Stimulated activated CD8-positive, alpha-beta memory T cell treated with anti-CD3 and anti-CD28 coated beads, Interleukin-12 subunit alpha, Interleukin-12 subunit beta, amount 100 ng/mL, for 24 hours (primary cell): Measurements from ENCODE around the gene COL1A1.

Experiments
- DNase-seq: peaks from one replicate; pipeline ENCODE4 v3.0.0-alpha.2; 2020; ENCODE audit errors: extremely low read depth

The COL1A1 gene

DNA sequence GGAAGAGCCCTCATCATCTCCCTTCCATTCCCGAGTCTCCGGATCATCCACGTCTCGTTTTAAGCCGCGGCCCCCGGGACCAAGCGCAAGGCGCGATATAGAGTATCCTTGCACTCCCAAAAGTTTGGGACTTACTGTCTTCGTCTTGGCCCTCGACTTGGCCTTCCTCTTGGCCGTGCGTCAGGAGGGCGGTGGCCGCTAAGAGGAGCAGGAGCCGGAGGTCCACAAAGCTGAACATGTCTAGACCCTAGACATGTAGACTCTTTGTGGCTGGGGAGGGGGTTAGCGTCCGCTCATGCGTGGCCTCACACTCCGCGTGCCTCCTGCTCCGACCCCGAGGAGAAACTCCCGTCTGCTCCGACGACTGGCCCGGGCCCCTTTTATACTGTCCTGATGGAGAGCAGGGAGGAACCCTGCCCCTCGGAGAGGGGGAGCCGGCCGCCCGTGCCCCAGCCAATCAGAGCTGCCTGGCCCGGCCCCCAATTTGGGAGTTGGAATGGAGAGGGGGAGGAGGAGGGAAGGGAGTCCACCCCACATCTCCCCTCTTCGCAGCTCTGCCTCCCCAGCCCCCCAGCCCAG, at the start of gene COL1A1:
Gene COL1A1, minus strand, starts transcription at position 356 of the 579 bp plus-strand sequence. Its CDS starts 118 bp downstream, at position 238.
- DNase-seq, result no peak

DNA sequence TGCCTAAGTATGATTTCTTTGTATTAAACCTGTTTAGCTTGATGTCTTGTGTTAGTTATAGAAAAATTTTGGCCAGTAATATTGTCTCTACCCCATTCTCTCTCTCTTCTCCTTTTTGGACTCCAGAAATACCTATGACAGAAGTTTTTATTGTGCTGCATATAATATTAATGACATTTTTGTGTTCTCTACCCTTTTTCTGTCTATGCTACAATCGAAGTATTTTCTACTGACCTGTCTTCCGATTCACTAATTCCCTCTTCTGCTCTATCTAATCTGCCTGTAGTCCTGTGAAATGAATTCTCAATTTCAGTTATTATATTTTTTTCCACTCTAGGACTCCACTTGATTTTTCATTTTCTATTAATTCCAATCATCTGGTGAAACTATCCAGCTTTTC, 46.8 kb upstream of the COL1A1 start:
- DNase-seq, result no peak

DNA sequence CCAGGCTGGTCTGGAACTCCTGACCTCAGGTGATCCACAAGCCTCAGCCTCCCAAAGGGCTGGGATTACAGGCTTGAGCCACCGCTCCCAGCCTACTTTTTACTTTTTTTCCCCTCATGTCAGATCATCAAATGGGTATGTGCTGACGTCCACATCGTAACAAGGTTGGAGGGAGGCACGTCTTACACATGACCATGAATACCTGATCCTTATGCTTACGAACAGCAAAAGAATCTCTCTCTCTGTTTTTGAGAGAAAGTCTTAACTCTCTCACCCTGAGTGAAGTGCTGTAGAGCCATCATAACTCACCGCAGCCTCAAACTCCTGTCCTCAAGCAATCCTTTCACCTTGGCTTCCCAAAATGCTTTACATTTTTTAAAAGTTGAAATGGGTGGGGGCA, 43.3 kb upstream of the COL1A1 start:
- no peak for DNase-seq

DNA sequence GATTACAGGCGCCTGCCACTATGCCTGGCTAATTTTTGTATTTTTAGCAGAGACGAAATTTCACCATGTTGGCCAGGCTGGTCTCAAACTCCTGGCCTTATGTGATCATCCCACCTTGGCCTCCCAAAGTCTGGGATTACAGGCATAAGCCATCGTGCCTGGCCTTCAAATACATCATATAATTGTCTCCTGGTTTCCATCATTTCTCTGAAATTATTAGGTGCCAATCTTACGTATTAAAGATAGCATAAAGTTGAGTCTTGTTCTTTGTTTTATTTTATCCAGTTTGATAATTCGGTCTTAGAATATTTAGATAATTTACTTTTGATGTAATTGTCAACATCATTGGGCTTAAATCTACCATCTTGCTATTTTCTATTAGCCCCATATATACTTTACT, 40.0 kb upstream of the COL1A1 start:
- DNase-seq, result no peak

DNA sequence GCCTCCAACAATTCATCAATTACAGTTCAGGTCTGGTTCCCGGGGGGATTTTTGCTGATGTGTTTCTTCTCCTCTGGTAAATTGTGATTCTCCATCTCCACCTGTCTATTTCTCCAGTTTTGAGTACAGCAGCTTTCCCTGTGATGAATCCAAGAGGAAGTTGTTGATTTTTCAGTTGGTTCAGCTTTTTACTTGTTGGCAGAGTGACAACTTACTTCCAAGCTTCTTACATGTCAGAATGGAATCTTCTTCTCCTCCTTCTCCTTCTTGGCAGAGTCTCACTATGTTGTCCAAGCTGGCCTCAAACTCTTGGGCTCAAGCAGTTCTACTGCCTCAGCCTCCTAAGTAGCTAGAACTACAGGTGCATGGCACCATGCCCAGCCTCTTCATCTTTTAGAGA, 39.4 kb upstream of the COL1A1 start:
- no peak for DNase-seq

DNA sequence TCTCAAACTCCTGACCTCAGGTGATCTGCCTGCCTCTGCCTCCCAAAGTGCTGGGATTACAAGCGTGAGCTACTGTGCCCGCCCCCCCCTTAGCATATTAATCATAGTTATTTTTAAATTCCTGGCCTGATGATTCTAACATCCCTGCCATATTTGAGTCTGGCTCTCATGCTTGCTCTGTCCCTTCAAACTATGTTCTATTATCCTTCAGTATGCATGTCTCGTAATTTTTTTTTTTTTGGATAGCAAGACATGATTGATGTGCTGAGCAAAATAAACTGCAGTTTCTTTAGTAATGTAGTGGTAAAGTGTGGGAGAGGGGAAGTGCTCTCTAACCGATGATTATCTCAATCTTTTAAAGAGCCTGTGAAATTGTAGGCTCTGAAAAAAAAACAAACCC, 38.5 kb upstream of the COL1A1 start:
- DNase-seq, result no peak

DNA sequence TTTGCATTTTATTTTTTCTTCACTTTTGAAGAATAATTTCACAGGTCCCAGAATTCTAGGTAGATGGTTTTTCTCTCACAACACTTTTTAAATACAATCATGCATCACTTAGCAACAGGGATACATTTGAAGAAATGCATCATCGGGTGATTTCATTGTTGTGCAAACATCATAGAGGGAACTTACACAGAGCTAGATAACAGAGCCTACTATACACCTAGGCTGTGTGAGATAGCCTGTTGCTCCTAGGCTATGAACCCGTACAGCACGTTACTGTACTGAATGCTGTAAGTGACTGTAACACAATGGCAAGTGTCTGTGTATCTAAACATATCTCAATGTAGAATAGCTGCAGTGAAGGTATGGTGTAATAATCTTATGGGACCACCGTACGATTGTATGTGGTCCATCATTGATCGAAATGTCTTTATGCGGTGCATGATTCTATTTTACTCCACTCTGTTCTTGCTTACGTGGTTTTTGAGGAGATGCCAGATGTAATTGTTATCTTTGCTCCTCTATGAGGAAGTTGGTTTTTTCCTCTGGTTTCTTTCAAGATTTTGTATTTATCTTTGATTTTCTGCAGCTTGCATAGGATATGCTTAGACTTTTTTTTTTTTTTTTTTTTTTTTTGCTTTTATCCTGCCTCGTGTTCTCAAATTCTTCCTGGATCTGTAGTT, 37.3 kb upstream of the COL1A1 start:
- no peak for DNase-seq

DNA sequence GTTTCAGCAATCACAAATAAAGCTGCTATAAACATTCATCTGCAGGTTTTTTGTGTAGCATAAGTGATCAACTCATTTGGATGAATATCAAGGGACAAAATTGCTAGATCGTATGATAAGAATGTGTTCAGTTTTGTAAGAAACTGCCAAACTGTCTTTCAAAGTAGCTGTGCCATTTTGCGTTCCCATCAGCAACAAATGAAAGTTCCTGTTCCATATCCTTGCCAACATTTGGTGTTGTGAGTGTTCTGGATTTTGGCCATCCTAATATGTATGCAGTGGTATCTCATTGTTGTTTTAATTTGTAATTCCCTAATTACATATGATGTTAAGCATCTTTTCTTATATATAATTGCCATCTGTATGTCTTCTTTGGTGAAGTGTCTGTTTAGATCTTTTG, 36.5 kb upstream of the COL1A1 start:
- no peak for DNase-seq

DNA sequence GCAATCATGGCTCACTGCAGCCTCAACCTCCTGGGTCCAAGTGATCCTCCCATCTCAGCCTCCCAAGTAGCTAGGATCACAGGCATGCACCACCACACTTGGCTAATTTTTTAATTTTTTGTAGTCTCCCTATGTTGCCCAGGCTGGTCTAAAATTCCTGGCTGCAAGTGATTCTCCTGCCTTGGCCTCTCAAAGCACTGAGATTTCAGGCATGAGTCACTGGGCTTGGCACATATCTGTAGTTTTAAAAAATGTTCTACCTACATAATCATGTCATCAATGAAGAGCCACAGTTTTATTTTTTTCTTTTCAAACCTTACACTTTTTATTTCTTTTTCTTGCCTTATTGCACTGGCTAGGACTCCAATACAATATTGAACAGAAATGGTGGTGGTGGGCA, 33.1 kb upstream of the COL1A1 start:
- DNase-seq, result no peak

DNA sequence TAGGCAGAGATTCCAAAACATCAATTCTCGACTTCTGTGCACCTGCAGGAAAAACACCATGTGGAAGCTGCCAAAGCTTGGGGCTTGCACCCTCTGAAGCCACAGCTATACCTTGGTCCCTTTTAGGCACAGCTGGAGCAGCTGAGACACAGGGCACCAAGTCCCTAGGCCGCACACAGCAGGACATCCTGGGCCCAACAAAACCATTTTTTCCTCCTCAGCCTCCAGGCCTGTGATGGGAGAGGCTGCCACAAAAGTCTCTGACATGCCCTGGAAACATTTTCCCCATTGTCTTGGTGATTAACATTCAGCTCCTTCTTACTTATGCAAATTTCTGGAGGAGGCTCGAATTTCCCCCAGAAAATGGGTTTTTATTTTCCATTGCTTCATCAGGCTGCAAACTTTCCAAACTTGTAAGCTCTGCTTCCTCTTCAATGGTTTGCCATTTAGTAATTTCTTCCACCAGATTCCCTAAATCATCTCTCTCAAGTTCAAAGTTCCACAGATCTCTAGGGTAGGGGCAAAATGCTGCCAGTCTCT, 24.3 kb upstream of the COL1A1 start:
- no peak for DNase-seq

DNA sequence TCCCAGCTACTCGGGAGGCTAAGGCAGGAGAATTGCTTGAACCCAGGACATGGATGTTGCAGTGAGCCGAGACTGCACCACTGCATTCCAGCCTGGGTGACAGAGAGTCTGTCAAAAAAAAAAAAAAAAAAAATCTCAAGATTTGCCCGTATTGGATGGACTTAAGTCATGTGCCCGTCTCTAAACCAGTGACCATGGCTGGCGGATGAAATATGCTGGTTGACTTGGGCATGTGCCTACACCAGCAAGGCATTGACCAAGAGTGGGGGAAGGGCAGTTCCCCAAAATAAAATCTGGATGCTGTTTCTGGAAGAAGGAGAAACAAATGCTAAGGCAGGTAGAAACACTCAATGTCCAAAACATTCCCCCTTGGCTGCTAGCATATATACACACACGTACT, 21.5 kb upstream of the COL1A1 start:
- DNase-seq, result no peak

DNA sequence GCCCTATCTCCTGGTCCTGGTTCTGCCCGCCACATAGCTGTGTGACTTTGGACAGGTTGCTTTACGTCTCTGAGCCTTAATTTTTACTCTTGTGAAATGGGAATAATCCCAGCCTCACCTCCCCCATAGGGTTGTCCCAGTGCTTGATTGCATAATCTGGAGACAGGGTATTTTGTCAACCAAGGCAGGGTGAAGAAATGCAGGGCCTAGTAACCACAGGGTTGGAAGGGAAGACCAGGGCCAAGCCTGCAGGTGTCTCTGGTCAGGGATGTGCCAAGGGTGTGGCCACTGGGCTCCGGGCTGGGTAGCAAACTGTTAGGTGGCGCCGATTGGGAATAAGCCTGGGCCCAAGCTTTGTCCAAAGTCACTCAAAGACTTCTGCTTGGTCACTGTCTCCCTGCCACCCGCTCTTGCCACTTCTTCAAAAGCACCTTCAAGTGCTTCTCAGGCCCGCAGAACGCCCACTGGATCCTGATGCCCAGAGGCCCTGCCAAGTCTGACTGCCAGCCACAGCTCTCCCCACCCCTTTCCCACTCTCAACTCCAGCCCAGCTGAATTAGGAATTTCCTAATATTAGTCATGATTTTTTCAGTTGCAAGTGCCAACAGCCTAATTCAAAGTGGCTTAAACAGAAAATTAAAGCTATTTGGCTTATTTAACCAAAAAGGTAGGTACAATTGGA, 20.6 kb upstream of the COL1A1 start:
- DNase-seq, result no peak

DNA sequence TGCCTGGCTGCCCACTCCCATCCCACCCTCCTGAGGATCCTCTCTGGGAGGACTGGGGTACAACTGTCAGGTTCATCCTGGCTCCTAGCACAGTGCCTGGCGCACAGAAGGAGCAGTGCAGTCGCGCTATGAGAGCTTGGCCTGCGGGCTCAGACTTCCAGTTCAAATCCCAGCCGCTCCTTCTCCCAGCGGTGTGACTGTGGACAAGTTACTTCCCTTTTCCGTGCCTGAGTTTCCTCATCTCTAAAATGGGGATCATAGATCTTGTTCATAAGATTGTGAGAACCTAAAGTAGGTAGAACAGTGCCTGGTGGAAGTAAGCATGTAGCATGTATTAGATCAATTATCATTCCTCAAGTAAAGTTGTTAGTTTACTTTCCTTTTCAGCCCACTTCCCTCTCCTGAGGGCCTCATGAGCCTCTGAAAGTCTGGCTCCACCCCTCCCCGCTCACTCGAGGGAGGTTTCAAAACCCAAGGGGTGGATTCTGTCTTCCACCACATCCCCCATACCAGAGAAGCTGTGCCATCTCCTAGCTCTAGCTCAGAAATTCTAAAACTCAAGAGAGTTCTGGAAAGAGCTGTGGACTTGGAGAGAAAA, 19.9 kb upstream of the COL1A1 start:
- no peak for DNase-seq

DNA sequence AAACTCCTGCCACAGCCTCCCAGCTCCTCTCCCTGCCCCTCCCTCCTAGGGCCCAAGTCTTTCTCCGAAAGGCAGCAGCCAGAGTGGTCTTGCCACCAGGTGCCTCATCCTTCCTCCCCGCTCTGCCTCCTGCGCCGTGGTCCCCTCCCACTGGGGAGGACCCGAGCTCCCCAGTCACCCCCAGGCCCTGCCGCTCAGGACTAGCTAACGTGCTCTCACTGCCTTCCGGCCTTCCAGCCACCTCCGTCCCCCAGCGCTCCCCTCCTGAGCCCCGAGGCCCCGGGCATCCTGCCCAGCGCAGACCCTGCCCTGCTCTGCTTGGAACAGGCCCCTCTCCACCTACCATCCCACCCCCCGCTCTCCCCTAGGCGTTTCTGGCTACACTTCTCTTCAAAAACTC, 19.4 kb upstream of the COL1A1 start:
- DNase-seq, result no peak

DNA sequence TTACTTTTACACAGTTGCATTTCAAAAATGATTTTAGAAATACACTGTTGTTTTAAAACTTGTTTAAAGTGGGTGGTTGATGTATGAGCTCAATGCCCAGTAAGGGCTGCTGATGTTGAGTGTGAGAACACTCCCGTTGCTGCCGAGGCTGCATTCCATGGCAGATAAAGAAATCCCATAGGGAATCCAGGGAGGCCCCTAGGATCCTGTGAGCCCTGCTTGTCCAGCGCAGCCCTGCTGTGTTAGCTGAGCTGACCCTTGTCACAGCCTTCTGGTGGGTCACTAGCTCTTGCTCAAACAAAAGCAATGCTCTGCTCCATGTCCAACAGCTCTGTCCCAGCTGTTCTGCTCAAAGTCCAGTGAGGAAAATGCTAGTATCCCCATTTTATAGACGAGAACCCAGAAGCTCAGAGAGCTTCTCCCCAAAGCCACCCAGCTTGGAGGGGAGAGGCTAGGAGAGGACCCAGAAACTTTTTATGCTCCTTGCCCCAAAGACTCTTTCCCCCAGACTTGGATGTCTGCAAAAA, 18.6 kb upstream of the COL1A1 start:
- no peak for DNase-seq

DNA sequence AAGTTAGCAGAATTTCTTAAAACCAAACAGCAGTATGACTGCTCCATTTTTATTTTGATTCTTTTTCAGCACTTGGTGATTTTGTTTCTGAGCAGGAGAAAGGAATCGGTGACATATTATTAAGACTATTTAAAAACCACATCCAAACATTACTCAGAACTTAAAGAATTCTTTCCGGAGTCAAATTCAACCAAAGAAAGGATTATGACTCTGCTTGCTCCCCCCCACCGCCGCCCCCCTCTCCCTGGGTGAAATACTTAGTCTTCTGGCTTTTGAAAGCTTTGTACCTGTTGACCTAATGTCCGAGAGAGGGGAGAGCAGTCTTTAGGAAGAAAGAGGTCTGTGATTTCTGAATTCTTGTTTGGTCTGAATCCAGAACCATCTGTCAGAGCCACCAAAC, 17.9 kb upstream of the COL1A1 start:
- no peak for DNase-seq

DNA sequence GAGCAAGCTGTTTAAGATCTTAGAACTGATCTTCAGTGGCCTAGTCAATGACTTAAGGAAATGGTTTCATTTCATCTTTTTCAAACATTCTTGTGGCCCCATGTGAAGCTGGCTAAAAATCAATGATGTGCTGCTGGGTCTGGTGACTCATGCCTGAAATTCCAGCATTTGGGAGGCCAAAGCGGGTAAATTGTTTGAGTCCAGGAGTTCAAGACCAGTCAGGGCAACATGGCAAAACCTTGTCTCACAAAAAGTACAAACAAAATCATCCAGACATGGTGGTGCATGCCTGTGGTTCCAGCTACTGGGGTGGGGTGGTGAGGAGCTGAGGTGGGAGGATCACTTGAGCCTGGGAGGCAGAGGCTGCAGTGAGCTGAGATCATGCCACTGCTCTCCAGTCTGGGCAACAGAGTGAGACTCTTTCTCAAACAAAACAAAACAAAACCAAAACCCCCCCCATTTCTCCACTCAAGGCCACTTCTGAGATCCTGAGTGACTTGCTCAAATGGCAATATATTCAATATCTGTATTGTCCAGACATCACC, 17.4 kb upstream of the COL1A1 start:
- DNase-seq, result no peak

DNA sequence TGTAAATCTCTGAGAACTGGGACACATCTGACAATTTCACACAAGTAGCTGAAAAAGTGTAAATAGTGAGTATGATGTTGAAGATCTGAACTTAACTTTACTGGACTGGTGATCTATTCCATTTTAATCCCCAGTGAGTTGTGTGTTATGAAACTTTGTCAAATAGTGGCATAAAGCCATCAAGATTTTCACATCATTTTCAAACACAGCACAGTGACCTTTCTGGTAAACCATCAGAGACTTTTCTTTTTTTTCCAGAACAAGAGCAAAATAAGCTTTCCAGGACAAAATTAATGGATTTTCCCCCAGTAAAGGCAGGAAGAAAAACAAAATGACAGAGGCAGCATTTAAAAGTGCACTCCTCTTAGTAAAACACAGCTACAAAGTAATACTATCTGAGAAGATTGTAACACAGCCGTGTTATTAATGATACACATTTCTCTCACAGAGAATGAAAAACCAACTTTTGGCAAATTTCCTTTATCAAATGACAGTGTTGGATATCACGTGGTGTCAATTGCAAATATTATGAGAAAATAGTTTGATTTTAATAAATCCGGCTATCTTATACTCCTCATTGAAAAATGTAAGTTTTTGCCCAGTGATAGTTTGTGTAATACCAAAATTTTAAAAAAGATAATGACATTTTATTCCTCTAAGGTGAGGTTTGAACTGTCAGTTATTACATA, 16.8 kb upstream of the COL1A1 start:
- no peak for DNase-seq

DNA sequence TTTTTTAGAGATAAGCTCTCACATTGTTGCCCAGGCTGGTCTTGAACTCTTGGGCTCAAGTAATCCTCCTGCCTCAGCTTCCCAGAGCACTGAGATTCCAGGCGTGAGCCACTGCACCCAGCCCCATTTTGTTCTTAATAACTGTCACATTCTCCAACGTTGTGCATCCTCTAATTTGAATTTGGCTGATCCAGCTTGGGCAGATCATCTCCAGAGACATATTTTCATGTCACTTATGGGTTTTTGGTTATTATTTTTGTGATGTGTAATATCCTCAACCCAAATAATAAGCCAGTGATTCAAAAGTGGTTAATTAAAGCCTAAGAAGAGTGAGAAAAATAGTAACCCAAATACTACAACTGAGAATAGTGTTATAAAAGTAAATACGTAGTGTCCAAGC, 16.2 kb upstream of the COL1A1 start:
- DNase-seq, result no peak

DNA sequence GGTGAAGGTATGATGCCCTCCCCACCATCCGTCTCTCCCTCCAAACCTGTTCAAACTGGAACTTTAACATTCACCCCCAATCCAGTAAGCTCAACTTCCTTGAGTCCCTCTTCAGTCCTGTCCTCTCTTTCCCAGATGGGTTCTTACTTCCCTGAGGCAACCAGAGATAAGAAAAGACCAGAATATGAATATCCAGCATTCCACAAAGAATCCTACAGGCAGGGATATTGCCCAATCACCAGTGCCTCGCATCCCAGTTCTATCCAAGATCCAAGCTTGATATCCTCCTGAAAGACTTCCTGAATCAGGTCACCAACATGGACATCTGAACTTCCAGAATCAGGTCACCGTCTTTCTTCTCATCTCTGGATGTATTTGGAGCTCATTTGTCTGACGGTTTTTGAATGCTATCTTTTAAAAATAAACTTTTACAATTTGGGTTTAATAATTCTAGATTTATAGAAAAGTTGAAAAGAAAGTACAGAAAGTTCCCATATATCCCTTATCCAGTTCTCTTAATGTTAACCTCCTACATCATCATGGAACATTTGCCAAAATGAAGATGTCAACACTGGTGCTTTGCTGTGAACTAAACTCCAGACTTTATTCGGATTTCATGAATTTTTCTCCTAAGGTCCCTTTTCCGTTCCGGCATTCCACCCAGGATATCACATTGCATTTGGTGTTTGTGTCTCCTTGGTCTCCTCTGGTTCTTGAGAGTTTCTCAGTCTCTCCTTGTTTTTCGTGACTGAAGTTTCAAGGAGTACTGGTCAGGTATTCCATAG, 13.7 kb upstream of the COL1A1 start:
- DNase-seq, result no peak
